AML-193 (cell line): ENCODE results near the gene DPT.
"Not testable (repeated sequence)": the region's sequence is repeated elsewhere in the genome, so short reads cannot be mapped to it uniquely, and the experiment has no call there.

ENCODE experiments used
- DNase-seq, 2 experiments: peaks; one replicate each; lab custom pipeline; 2025; lab: John Stamatoyannopoulos, UW

The DPT gene

GRCh38 chr1:168728473-168729404 lies at the start of gene DPT:
Gene DPT, minus strand, starts transcription at chr1:168729206. Its CDS starts 32 bp downstream, at chr1:168729174.
- DNase-seq: no peak

- DNase-seq: no peak
Observed at GRCh38 chr1:168775366-168775765, 46.4 kb upstream of the DPT start.

GRCh38 chr1:168774241-168774640 lies 45.2 kb upstream of the DPT start:
- DNase-seq: no peak

GRCh38 chr1:168772428-168773060 lies 43.5 kb upstream of the DPT start:
- no peak for DNase-seq

- no peak for DNase-seq
Observed at GRCh38 chr1:168771104-168771630, 42.2 kb upstream of the DPT start.

- not testable (repeated sequence) for DNase-seq
Observed at GRCh38 chr1:168769893-168770292, 40.9 kb upstream of the DPT start.

GRCh38 chr1:168767894-168768584 lies 39.0 kb upstream of the DPT start:
- DNase-seq: no peak

GRCh38 chr1:168766568-168766967 lies 37.6 kb upstream of the DPT start:
- DNase-seq: no peak

- no peak for DNase-seq
Observed at GRCh38 chr1:168763031-168763430, 34.0 kb upstream of the DPT start.

- no peak for DNase-seq
Observed at GRCh38 chr1:168762473-168762872, 33.5 kb upstream of the DPT start.

- DNase-seq: no peak
Observed at GRCh38 chr1:168760781-168761180, 31.8 kb upstream of the DPT start.

- no peak for DNase-seq
Observed at GRCh38 chr1:168760241-168760640, 31.2 kb upstream of the DPT start.

GRCh38 chr1:168759077-168759476 lies 30.1 kb upstream of the DPT start:
- no peak for DNase-seq

- no peak for DNase-seq
Observed at GRCh38 chr1:168758503-168758902, 29.5 kb upstream of the DPT start.

GRCh38 chr1:168755800-168756418 lies 26.9 kb upstream of the DPT start:
- no peak for DNase-seq

GRCh38 chr1:168752171-168752832 lies 23.3 kb upstream of the DPT start:
- DNase-seq: no peak

- no peak for DNase-seq
Observed at GRCh38 chr1:168751195-168751650, 22.2 kb upstream of the DPT start.

GRCh38 chr1:168742994-168743650 lies 14.1 kb upstream of the DPT start:
- no peak for DNase-seq

GRCh38 chr1:168742386-168742785 lies 13.4 kb upstream of the DPT start:
- no peak for DNase-seq

- DNase-seq: no peak
Observed at GRCh38 chr1:168739908-168740307, 10.9 kb upstream of the DPT start.

GRCh38 chr1:168736520-168736919 lies 7.5 kb upstream of the DPT start:
- DNase-seq: no peak
